ENCODE results near the gene APOF. TPM values are rescaled to one million over a fixed set of nuclear protein-coding genes. Genes with fewer than 3 reads are reported as not detected.
"Not testable (repeated sequence)": the region's sequence is repeated elsewhere in the genome, so short reads cannot be mapped to it uniquely, and the experiment has no call there.

Gene APOF
- polyA plus RNA-seq, 4 donors: 0.09 to 0.14 (median 0.12) TPM

DNA sequence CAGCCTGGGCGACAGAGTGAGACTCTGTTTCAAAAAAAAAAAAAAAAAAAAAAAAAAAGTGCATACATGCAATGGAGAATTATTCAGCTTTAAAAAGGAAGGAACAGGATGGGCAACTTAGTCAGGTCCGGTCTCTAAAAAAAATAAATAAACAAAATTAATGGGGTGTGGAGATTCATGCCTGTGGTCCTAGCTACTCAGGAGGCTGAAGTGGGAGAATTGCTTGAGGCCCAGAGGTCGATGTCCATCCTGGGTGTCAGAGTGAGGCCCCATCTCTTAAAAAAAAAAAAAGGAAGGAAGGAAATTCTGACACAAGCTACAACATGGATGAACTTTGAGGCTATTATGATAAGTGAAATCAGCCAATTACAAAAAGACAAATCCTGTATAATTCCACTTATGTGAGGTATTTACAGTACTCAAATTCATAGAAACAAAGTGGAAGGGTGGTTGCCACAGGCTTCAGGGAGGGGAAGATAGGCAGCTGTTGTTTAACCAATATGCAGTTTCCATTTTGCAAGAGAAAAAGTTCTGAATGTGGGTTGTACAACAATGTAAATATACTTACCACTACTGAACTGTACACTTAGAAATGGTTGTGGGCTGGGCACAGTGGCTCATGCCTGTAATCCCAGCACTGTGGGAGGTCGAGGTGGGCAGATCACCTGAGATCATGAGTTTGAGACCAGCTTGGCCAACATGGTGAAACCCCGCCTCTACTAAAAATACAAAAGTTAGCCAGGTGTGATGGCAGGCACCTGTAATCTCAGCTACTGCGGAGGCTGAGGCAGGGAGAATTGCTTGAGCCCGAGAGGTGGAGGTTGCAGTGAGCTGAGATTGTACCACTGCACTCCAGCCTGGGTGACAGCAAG, 12.3 kb upstream of the APOF start:
- no peak for DNase-seq (ENCODE audit: low read depth in 4 of 4, low spot score in 2 of 4)

GRCh38 chr12:56373515-56373914, 10.9 kb upstream of the APOF start:
- DNase-seq (ENCODE audit: low read depth in 4 of 4, low spot score in 2 of 4): no peak

- DNase-seq (ENCODE audit: low read depth in 4 of 4, low spot score in 2 of 4): no peak
Observed at GRCh38 chr12:56366948-56367347, 4.3 kb upstream of the APOF start.

- no peak for DNase-seq (ENCODE audit: low read depth in 4 of 4, low spot score in 2 of 4)
Observed at GRCh38 chr12:56361487-56362129, 1.0 kb downstream of the APOF start.

GRCh38 chr12:56359851-56360767, 2.5 kb downstream of the APOF start, which contains the start of gene STAT2:
STAT2 (minus strand) TSS chr12:56360107; CDS start chr12:56356571, 3,536 bp downstream.
- DNase-seq (ENCODE audit: low read depth in 4 of 4, low spot score in 2 of 4): peak; percentile 98 to 100 (median 99)

- DNase-seq (ENCODE audit: low read depth in 4 of 4, low spot score in 2 of 4): peak in 1 of 4 donors; percentile 2
Observed at GRCh38 chr12:56358836-56359532, 3.7 kb downstream of the APOF start.

GRCh38 chr12:56351325-56351724, 11.3 kb downstream of the APOF start:
- DNase-seq (ENCODE audit: low read depth in 4 of 4, low spot score in 2 of 4): no peak

- no peak for DNase-seq (ENCODE audit: low read depth in 4 of 4, low spot score in 2 of 4)
Observed at GRCh38 chr12:56350662-56351061, 12.0 kb downstream of the APOF start.

GRCh38 chr12:56348776-56349175, 13.9 kb downstream of the APOF start:
- no peak for DNase-seq (ENCODE audit: low read depth in 4 of 4, low spot score in 2 of 4)

- DNase-seq (ENCODE audit: low read depth in 4 of 4, low spot score in 2 of 4): not testable (repeated sequence)
Observed at GRCh38 chr12:56347255-56347654, 15.4 kb downstream of the APOF start.

GRCh38 chr12:56346675-56347074, 16.0 kb downstream of the APOF start:
- DNase-seq (ENCODE audit: low read depth in 4 of 4, low spot score in 2 of 4): no peak

GRCh38 chr12:56342290-56342689, 20.4 kb downstream of the APOF start:
- not testable (repeated sequence) for DNase-seq (ENCODE audit: low read depth in 4 of 4, low spot score in 2 of 4)

GRCh38 chr12:56341616-56342015, 21.0 kb downstream of the APOF start:
- no peak for DNase-seq (ENCODE audit: low read depth in 4 of 4, low spot score in 2 of 4)

GRCh38 chr12:56339158-56339422, 23.6 kb downstream of the APOF start:
- no peak for DNase-seq (ENCODE audit: low read depth in 4 of 4, low spot score in 2 of 4)

- DNase-seq (ENCODE audit: low read depth in 4 of 4, low spot score in 2 of 4): no peak
Observed at GRCh38 chr12:56338308-56339157, 24.1 kb downstream of the APOF start, which contains the start of gene IL23A. IL23A (plus strand) TSS chr12:56338884; CDS start chr12:56339045, 161 bp downstream.

- DNase-seq (ENCODE audit: low read depth in 4 of 4, low spot score in 2 of 4): no peak
Observed at GRCh38 chr12:56337753-56338251, 24.9 kb downstream of the APOF start.

DNA sequence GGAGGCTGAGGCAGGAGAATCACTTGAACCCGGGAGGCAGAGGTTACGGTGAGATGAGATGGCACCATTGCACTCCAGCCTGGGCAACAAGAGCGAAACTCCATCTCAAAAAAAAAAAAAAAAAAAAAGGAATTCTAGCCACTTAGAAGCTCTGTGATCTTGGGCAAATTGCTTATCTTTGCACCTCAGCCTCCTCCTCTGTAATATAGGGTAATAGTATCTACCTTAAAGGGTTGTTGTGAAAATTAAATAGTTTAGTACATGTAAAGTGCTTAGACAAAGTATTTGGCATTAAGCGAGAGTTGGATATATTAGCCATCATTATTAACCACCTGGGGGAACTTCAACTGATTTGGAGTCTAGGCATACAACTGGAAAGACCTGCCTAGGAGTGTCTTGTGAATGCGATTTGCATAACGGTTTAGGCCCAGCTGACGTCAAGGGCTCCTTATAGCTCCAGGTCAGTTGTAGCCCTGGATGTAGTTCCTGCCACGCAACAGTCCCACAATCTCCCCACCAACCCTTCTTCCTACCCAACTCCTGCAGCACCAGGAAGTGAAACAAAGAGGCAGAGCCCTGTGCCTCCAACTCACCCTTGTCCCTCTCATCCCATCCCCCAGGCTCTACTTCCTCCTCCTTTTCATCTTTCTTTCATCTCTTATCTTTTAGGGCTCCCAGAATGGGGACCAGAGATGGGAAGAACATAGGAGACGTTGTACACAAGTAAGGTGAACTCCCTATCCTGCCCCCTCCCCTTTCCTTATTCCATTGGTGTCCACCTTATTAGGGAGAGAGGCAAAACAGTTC, 26.1 kb downstream of the APOF start:
- DNase-seq (ENCODE audit: low read depth in 4 of 4, low spot score in 2 of 4): no peak

DNA sequence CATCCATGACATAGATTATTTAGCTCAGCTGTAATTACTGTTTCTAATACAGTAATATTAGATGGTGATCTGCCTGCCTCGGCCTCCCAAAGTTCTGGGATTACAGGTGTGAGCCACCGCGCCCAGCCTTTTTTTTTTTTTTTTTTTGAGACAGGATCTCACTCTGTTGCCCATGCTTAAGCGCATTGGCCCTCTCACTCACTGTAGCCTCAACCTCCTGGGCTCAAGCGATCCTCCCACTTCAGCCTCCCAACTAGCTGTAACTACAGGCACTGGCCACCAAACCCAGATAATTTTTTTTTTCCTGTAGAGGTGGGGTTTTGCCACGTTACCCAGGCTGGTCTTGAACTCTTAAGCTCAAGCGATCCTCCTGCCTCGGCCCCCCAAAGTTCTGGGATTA, 27.1 kb downstream of the APOF start:
- not testable (repeated sequence) for DNase-seq (ENCODE audit: low read depth in 4 of 4, low spot score in 2 of 4)

DNA sequence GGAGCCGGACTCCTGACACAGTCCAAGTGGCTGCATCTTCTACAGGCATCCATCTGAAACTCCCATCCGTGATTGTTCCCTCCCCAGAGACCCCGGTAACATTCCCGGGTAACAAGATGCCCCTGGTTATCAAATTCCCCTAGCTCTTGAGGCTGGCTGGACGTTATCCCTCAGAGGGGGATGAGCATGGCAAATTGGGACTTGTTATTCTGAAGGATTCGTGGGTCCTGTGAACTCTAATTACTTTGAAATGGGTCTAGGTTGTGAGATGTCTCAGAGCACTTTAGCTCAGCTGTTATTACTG, 28.2 kb downstream of the APOF start:
- DNase-seq (ENCODE audit: low read depth in 4 of 4, low spot score in 2 of 4): peak in 1 of 4 donors; percentile 4
